HG03558 (cell line): ENCODE results near the gene RMI2.

Experiments
- ATAC-seq: cut with Tn5 transposase; IDR thresholded peaks from one replicate; pipeline ENCODE4 v1.9.1; 2021; ENCODE audit warnings: moderate number of reproducible peaks; ENCODE audit not compliant: unreplicated experiment; ENCODE audit errors: extremely low read depth

Gene RMI2

DNA sequence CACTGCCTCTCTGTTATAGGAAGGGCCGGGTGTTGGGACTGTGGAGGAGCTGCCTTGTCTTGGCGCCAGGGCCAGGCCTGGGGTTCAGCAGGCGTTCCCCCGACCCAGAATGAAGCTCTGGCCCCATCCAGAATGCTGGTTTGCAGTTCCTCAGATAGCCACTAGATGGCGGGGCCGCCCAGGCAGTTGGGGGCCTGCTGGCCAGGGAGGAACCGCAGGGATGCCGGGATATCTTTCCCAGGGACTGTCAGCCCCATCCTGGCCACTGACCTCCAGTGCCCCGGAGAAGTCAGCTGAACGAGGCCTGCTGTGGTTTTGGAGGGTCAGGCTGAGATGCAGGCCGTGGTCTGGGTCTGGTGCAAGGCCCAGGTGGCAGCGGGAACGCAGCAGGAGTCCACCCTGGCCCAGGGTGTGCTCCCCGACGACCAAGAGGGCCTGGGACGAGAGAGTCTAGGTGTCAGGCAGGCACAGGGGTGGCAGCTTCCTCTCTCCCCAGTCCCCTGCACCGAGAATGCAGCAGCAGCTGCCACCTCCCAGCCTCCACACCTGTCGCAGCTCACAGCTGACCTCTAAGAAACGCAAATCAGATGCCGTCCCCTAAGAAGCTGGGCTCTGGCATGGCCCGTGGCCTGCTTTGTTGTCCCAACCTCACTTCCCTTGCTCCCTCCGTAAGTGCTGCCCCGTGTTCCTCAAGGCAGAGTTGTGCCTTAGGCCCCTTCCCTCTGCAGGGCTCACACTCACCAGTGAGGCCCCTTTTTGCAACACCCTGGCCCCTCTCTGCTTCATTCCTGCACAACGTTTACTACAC is 51.2 kb downstream of the RMI2 start:
- no peak for ATAC-seq

DNA sequence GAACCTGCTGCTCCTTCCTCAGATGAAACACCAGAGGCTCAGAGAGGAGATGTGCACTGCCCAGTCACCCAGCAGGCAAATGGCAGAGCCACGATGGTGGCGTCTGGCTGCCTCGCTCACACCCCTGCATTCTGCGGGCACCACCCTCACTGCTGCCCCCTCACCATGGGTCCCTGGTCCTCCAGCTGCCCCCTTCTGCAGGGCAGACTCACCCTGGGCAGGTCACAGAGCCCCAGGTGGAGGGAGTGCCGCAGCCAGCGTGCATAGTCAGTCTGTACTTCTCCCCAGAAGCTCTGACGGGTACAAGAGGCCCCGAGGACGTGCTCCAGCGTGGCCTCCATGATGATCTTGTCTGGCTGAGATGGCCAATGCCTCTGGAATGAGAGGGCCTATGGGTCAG is 52.9 kb downstream of the RMI2 start:
- ATAC-seq = no peak

DNA sequence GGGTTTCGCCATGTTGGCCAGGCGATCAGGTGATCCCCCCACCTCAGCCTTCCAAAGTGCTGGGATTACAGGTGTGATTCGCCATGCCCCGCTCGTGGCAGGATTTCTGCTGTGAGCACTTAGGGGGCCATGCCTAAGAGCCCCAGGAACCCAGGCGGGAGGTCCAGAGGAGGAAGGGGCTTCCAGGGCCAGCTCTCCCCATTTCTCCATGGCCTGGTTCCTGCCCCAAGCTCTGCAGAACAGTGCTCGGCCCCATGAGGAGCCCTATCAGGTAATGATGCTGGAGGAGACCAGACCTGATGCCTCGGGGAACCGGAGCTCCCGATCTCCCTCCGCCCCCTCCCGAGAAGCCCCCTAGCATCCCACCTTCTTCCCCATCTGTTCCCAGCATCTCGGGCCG is 53.6 kb downstream of the RMI2 start:
- no peak for ATAC-seq

DNA sequence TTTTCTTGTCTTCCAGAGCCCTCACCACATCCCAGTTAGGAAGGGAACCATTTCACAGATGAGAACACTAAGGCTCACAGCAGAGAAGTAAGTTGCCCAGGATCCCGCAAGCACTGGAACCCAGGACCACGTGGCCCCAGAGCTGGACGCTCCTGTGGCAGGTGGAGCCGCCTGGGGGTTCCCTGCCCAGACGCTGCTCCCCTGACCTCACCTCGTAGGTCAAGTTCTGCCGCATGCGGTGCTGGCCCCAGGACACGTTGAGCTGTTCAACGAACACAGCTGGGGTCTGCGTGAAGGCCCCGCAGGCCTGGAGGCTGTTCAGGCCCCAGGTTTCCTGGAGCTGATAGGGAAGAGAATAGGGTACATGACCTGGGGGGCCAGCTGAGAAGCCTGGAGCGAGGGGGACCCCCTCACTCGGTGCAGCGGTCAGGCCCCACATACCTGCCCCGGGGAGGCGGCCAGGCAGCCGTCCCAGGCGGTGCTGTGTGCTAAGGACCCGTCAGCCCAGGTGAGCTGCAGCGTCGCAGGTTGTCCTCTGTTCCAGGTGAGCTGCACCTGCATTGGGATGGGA is 54.1 kb downstream of the RMI2 start:
- no peak for ATAC-seq

DNA sequence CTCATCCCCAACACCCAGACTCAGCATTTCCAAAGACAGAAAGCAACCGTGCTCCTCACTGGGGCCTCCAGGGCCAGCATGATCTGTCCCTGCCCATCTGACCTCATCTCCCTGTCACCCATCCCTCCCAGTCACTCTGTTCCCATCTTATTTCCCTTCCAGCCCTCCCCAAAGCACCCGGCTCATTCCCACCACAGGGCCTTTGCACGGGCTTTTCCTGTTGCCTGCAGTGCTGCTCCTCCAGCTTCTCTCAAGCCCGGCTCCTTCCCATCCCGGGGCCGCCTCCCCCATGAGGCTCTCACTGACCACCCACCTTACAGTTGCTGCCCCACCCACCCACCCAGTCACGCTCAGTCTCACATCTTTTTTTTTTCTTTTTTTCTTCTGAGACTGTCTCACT is 54.8 kb downstream of the RMI2 start:
- no peak for ATAC-seq
